Measurements from ENCODE around the gene PLEKHA8.

Gene PLEKHA8

DNA sequence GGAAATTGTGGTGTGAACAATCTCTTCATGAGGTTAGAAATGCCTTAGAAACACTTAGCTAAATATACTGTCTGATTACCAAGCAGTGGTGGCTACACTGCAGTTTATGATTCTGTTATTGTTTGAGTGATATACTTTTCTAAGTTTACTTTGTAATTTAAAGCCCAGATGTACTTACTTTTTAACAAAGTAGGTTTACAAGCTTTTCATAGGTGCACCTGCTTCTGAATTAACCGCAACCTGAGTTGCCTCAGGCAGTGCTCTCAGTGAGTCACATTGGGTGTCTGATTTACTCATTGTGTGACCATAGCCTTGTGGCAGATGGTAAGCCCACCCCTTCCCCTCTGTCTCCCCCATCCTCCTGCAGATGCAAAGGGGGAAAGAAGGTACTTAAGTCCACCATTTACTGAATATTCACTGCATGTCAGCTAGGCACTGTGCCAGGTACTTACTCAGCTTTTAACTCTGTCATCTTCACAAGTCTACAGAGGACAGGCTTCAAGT is 115.6 kb downstream of the PLEKHA8 start:
- no peaks in the 10 kb centered on the region for H3K36me3 ChIP-seq (ENCODE audit: control insufficient read depth, insufficient read depth, low read length)
- no peak overlapping the region for H3K4me3 ChIP-seq (replicated peaks; ENCODE audit: low read depth, low read length)
- H3K27me3 ChIP-seq (replicated peaks; ENCODE audit: control insufficient read depth, insufficient read depth, low read length), result peaks cover 1% of the 10 kb centered on the region; the same call in 1 of the 2 replicates
- DNase-seq (ENCODE audit: extremely low read depth, insufficient read length), result no peak
- TF ChIP-seq, protein P1, sequence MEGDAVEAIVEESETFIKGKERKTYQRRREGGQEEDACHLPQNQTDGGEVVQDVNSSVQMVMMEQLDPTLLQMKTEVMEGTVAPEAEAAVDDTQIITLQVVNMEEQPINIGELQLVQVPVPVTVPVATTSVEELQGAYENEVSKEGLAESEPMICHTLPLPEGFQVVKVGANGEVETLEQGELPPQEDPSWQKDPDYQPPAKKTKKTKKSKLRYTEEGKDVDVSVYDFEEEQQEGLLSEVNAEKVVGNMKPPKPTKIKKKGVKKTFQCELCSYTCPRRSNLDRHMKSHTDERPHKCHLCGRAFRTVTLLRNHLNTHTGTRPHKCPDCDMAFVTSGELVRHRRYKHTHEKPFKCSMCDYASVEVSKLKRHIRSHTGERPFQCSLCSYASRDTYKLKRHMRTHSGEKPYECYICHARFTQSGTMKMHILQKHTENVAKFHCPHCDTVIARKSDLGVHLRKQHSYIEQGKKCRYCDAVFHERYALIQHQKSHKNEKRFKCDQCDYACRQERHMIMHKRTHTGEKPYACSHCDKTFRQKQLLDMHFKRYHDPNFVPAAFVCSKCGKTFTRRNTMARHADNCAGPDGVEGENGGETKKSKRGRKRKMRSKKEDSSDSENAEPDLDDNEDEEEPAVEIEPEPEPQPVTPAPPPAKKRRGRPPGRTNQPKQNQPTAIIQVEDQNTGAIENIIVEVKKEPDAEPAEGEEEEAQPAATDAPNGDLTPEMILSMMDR (IDR thresholded peaks at IDR 0.05; ENCODE audit: insufficient read depth, low read length, poor library complexity, severe bottlenecking), result no peak

DNA sequence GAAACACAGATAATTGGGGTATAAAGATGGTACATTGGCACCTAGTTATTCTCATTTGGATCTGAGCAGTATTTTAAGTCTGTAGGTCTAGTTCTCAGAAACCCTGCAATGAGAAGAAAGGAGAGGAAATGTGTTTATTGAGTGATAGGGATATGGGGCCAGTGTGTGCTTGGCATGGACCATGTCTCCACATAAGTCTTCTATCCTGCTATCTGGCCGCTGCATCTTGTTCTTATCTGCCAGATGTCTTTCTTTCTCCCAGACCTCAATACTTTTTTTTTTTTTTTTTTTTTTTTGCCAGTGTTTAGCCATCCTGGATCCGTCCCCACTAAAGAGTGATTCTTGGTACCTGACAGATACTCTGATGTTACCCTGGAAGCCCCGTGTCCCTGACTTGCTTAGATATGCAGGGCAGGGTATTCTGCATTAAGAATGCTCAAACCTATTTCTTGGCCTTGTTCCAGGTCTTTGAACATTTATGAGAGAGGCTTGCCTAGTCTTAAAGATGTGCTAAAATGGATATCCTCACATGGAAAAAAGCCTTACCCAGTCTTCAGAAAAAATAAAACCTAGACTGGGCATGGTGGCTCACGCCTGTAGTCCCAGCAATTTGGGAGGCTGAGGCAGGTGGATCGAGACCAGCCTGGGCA is 116.6 kb downstream of the PLEKHA8 start:
- no peak overlapping the region for H3K4me3 ChIP-seq (replicated peaks; ENCODE audit: low read depth, low read length)
- H3K27me3 ChIP-seq (replicated peaks; ENCODE audit: control insufficient read depth, insufficient read depth, low read length), result peaks cover 1% of the 10 kb centered on the region; the same call in 1 of the 2 replicates
- H3K36me3 ChIP-seq (ENCODE audit: control insufficient read depth, insufficient read depth, low read length), result no peaks in the 10 kb centered on the region
- DNase-seq (ENCODE audit: extremely low read depth, insufficient read length), result no peak
- TF ChIP-seq, protein P1 (IDR thresholded peaks at IDR 0.05; ENCODE audit: insufficient read depth, low read length, poor library complexity, severe bottlenecking), result no peak

GRCh38 chr7:30145426-30145970 is 117.3 kb downstream of the PLEKHA8 start:
- Histone ChIP-seq H3K36me3 (ENCODE audit: control insufficient read depth, insufficient read depth, low read length) (no peaks in the 10 kb centered on the region), H3K27me3 (replicated peaks; ENCODE audit: control insufficient read depth, insufficient read depth, low read length) (peaks cover 1% of the 10 kb centered on the region; the same call in 1 of the 2 replicates), H3K4me3 (replicated peaks; ENCODE audit: low read depth, low read length) (no peak overlapping the region)
- no peak for DNase-seq (ENCODE audit: extremely low read depth, insufficient read length)
- TF ChIP-seq, protein P1 (IDR thresholded peaks at IDR 0.05; ENCODE audit: insufficient read depth, low read length, poor library complexity, severe bottlenecking), result no peak

DNA sequence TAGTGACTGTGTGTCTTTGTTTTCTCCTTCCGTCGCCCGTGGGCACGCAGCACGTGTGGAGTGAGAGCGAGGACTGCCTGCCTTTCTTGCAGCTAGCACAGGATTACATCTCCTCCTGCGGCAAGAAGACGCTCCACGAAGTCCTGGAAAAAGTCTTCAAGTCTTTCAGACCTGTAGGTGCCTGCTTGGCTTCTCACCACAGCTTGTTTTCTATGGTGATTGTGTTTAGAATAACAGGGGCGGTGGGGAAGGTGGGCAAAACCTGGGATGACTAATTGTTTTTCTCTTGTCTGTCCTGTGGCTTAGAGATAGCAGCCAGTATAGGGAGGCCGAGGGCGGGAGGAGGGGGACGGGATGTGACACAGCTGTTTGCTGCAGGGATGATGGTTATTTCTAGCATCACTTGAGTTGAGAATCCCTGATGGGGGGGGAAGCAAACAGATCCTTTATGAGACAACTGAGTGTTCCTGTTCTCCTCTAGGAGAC is 118.0 kb downstream of the PLEKHA8 start:
- TF ChIP-seq, protein P1 (IDR thresholded peaks at IDR 0.05; ENCODE audit: insufficient read depth, low read length, poor library complexity, severe bottlenecking), result no peak
- H3K36me3 ChIP-seq (ENCODE audit: control insufficient read depth, insufficient read depth, low read length), result no peaks in the 10 kb centered on the region
- DNase-seq (ENCODE audit: extremely low read depth, insufficient read length), result no peak
- H3K4me3 ChIP-seq (replicated peaks; ENCODE audit: low read depth, low read length), result no peak overlapping the region
- peaks cover 1% of the 10 kb centered on the region; the same call in 1 of the 2 replicates for H3K27me3 ChIP-seq (replicated peaks; ENCODE audit: control insufficient read depth, insufficient read depth, low read length)

GRCh38 chr7:30147223-30147622 is 119.0 kb downstream of the PLEKHA8 start:
- TF ChIP-seq, protein P1 (IDR thresholded peaks at IDR 0.05; ENCODE audit: insufficient read depth, low read length, poor library complexity, severe bottlenecking), result no peak
- H3K4me3 ChIP-seq (replicated peaks; ENCODE audit: low read depth, low read length), result no peak overlapping the region
- peaks cover 1% of the 10 kb centered on the region; the same call in 1 of the 2 replicates for H3K27me3 ChIP-seq (replicated peaks; ENCODE audit: control insufficient read depth, insufficient read depth, low read length)
- no peaks in the 10 kb centered on the region for H3K36me3 ChIP-seq (ENCODE audit: control insufficient read depth, insufficient read depth, low read length)
- DNase-seq (ENCODE audit: extremely low read depth, insufficient read length), result no peak

All from GM06990 (cell line).